Muscle layer of duodenum (tissue), 2 donors: ENCODE results near the gene ORC5.
A peak's percentile ranks its signal among the peaks of the same experiment; 100 is the strongest.
"Not testable (repeated sequence)": the region's sequence is repeated elsewhere in the genome, so short reads cannot be mapped to it uniquely, and the experiment has no call there.

Source experiments
- H3K27ac ChIP-seq: one replicate; pipeline ENCODE4 v1.7.0; 2013; ENCODE audit warnings: mild to moderate bottlenecking, low read length
- H3K27me3 ChIP-seq: one replicate; pipeline ENCODE4 v1.7.0; 2013; ENCODE audit warnings: low read depth, mild to moderate bottlenecking, control low read depth, low read length
- H3K36me3 ChIP-seq, 2 donors: one replicate each; pipeline ENCODE4 v1.7.0; 2013; ENCODE audit warnings: low read length in 2 of 2, control low read depth in 1 of 2, mild to moderate bottlenecking in 1 of 2; ENCODE audit not compliant: insufficient read depth in 2 of 2, control insufficient read depth in 1 of 2
- H3K4me1 ChIP-seq, 2 donors: one replicate each; pipeline ENCODE4 v1.7.0; 2013; ENCODE audit warnings: low read length in 2 of 2, mild to moderate bottlenecking in 2 of 2, control low read depth in 1 of 2, moderate library complexity in 1 of 2; ENCODE audit not compliant: insufficient read depth in 2 of 2, control insufficient read depth in 1 of 2
- H3K4me3 ChIP-seq, 2 donors: one replicate each; pipeline ENCODE4 v1.7.0; 2013; ENCODE audit warnings: low read length in 2 of 2, low read depth in 1 of 2, mild to moderate bottlenecking in 1 of 2
- H3K9me3 ChIP-seq, 2 donors: one replicate each; pipeline ENCODE4 v1.7.0; 2013; ENCODE audit warnings: low read length in 2 of 2, control low read depth in 1 of 2, mild to moderate bottlenecking in 1 of 2; ENCODE audit not compliant: control insufficient read depth in 1 of 2
- donor health status: healthy.

ORC5 gene

GRCh38 chr7:104207731-104208420 is at the start of gene ORC5:
Gene ORC5, minus strand, starts transcription at chr7:104208013. Its CDS starts 109 bp downstream, at chr7:104207904.
- Histone ChIP-seq H3K9me3 (no peaks in the 10 kb centered on the region), H3K27ac (peak within 1 kb of the TSS; percentile 84), H3K4me3 (peak within 1 kb of the TSS; percentile 96 to 98), H3K4me1 (peaks cover 0 to 14% of the 10 kb centered on the region in 2 donors), H3K36me3 (peaks cover 9% of the 10 kb centered on the region in 2 donors), H3K27me3 (no peaks in the 10 kb centered on the region)

- Histone ChIP-seq H3K4me3 (no peak overlapping the region), H3K9me3 (no peaks in the 10 kb centered on the region), H3K4me1 (peaks cover 0 to 5% of the 10 kb centered on the region in 2 donors), H3K36me3 (no peaks in the 10 kb centered on the region), H3K27ac (no peak overlapping the region), H3K27me3 (no peaks in the 10 kb centered on the region)
Measured at GRCh38 chr7:104255616-104256015, 47.8 kb upstream of the ORC5 start.

GRCh38 chr7:104255194-104255593 is 47.4 kb upstream of the ORC5 start:
- Histone ChIP-seq H3K27ac (no peak overlapping the region), H3K36me3 (no peaks in the 10 kb centered on the region), H3K4me3 (no peak overlapping the region), H3K4me1 (peaks cover 0 to 5% of the 10 kb centered on the region in 2 donors), H3K9me3 (no peaks in the 10 kb centered on the region), H3K27me3 (no peaks in the 10 kb centered on the region)

GRCh38 chr7:104254696-104255095 is 46.9 kb upstream of the ORC5 start:
- Histone ChIP-seq H3K4me1 (peaks cover 0 to 5% of the 10 kb centered on the region in 2 donors), H3K4me3 (no peak overlapping the region), H3K27me3 (no peaks in the 10 kb centered on the region), H3K36me3 (no peaks in the 10 kb centered on the region), H3K9me3 (no peaks in the 10 kb centered on the region), H3K27ac (no peak overlapping the region)

GRCh38 chr7:104252409-104253134 is 44.8 kb upstream of the ORC5 start:
- Histone ChIP-seq H3K4me3 (no peak overlapping the region), H3K36me3 (no peaks in the 10 kb centered on the region), H3K27me3 (no peaks in the 10 kb centered on the region), H3K4me1 (peaks cover 0 to 5% of the 10 kb centered on the region in 2 donors), H3K9me3 (no peaks in the 10 kb centered on the region), H3K27ac (no peak overlapping the region)

GRCh38 chr7:104242638-104243037 is 34.8 kb upstream of the ORC5 start:
- peaks cover 3% of the 10 kb centered on the region for H3K27me3 ChIP-seq
- H3K27ac ChIP-seq = no peak overlapping the region
- no peak overlapping the region for H3K4me3 ChIP-seq
- H3K4me1 ChIP-seq = no peaks in the 10 kb centered on the region
- H3K9me3 ChIP-seq = no peaks in the 10 kb centered on the region
- H3K36me3 ChIP-seq = no peaks in the 10 kb centered on the region

- Histone ChIP-seq H3K4me1 (no peaks in the 10 kb centered on the region), H3K9me3 (no peaks in the 10 kb centered on the region), H3K27ac (no peak overlapping the region), H3K27me3 (peaks cover 3% of the 10 kb centered on the region), H3K36me3 (no peaks in the 10 kb centered on the region), H3K4me3 (no peak overlapping the region)
Measured at GRCh38 chr7:104241538-104242209, 33.9 kb upstream of the ORC5 start.

- Histone ChIP-seq H3K27me3 (peaks cover 3% of the 10 kb centered on the region), H3K27ac (no peak overlapping the region), H3K36me3 (no peaks in the 10 kb centered on the region), H3K9me3 (no peaks in the 10 kb centered on the region), H3K4me1 (no peaks in the 10 kb centered on the region), H3K4me3 (no peak overlapping the region)
Measured at GRCh38 chr7:104241135-104241534, 33.3 kb upstream of the ORC5 start.

- Histone ChIP-seq H3K27me3 (peaks cover 3% of the 10 kb centered on the region), H3K4me3 (no peak overlapping the region), H3K9me3 (no peaks in the 10 kb centered on the region), H3K36me3 (no peaks in the 10 kb centered on the region), H3K4me1 (no peaks in the 10 kb centered on the region), H3K27ac (no peak overlapping the region)
Measured at GRCh38 chr7:104240401-104240800, 32.6 kb upstream of the ORC5 start.

- not testable (repeated sequence) for H3K27me3 ChIP-seq, H3K27ac ChIP-seq
Measured at GRCh38 chr7:104234990-104235389, 27.2 kb upstream of the ORC5 start.

More at GRCh38 chr7:104234990-104235389, 27.2 kb upstream of the ORC5 start:
- H3K36me3 ChIP-seq, H3K9me3 ChIP-seq, H3K4me1 ChIP-seq, H3K4me3 ChIP-seq: not testable (repeated sequence)
